ENCODE results near the gene EZR. TPM values are rescaled to one million over a fixed set of nuclear protein-coding genes. Genes with fewer than 3 reads are reported as not detected.

EZR gene
- total RNA-seq, 1 experiment from 2014 or later: 29.3 TPM

DNA sequence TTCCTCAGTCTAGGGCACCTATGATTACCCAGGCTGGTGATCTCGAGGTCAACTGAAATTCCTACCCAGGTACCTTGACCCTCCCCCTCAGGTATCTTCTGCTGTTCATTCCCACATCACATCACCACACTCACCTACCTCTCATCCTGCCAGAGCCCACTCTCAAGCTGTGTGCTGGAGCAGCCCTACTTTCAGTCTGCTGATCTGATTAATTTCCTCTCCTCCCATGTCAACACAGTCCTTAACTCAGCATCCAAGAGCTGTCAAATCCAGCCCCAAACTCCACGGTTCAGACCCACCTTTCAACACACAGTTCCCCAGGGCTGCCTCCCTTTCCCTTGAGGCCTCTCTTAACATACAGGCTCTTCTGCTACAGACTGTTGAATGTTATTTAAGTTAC lies 42.4 kb downstream of the EZR start:
- no peak for DNase-seq (ENCODE audit: low spot score)

DNA sequence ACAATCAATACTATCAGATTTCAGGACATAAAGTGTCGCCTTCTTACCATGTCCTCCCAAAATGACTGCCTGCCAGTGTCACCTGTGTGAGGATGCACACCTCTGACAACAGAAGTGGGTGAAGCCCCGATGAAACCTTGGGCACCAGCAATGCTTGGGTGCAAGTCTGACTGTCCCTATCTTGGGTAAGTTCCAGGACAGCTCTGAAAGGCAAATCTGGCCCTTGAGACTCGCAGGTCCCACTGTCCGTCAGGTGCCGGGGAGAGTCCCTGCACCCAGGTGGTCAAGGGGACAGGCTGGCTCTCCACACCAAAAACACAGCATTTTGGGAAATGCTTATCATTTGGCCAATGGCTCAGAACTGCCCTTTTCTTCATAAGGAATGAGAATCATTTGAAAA lies 43.3 kb downstream of the EZR start:
- DNase-seq (ENCODE audit: low spot score): no peak

DNA sequence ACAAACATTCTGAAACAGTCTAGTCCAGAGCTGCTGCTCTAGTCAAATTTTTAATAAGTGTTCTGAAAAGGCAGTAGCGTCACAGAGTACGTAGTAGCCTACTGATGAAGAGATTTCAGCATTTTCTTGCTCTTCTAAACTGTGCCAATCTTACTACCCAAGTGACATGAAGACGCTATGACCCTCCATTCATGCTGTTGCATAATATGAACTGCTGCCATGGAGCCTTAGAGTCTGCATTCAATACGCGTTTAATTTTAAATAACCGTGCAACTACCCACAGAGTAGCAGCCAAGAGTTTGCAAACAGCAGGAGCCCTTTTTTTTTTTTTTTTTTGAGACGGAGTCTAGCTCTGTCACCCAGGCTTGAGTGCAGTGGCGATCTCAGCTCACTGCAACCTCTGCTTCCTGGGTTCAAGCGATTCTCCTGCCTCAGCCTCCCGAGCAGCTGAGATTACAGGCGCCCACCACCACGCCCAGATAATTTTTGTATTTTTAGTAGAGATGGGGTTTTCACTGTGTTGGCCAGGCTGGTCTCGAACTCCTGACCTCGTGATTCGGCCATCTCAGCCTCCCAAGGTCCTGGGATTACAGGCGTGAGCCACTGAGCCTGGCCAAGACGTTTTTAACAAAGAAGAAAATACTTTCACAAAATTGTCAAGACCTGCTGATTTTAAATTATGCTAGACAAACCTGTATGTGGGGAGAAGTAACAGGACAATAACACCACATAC lies 44.3 kb downstream of the EZR start:
- DNase-seq (ENCODE audit: low spot score): no peak

DNA sequence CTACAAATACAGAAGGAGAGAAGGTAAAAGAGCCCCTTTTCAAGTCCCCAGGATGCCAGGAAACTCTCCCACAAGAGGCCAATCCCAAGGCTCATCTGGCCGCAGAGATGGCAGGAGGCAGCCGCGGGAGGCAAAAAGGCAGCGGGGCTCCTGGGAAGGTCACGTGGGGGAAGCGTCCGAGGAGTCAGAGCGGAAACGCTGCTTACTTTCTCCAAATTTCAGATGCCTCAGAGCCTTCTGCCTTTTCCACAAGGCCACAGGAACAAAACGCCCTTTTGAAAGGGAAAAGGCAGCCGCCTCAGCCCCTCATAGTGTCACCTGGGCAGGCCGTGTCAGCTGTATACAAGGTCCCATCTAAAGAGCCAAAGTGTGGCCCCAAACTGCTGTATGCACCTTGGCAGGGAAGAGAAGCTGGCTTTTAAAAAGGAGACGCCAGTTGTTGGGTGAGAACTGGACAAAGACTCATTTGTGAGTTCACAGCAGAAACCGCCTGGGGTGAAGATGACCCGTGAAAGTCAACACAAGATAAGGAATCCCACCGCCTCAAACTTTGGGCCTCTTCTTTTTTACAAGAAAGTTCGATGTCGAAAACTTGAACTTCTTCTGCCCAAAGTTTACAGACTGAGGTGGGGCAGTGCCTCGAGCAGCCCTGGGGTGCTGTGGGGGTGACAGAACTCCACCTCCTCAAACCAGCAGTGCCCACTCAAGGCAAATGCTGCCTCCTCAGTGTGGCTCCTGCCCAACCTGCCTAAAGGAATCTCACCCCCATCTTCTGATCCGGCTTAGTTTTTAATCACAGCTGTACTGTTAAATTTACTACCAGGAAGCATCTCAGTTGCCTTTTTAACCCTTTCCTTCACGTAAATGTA lies 45.4 kb downstream of the EZR start:
- DNase-seq (ENCODE audit: low spot score): no peak

DNA sequence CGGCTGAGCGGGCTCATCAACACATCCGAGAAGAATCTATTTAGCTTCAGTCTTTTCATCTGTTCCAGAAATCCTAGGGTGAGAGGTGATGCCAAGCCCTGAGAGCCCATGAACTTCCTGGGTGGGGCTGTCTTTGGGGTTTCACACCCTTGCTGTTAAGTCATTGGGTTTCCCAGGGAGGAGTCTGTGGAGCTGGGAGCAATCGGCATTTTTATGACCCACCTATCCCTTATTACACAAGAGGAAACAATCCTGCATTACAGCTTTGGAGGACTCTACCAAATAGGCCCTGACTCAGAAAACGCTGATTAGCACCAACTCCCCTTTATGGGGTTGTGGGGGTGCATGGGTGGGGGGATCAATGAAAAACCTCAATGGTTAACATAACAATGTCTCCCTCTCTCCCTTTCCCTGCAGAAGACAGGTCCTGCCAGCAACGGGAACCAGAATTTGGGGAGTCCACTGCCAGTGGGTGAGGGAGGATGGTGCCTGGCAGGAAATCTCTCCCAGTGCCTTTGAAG lies 46.3 kb downstream of the EZR start:
- DNase-seq (ENCODE audit: low spot score): no peak

DNA sequence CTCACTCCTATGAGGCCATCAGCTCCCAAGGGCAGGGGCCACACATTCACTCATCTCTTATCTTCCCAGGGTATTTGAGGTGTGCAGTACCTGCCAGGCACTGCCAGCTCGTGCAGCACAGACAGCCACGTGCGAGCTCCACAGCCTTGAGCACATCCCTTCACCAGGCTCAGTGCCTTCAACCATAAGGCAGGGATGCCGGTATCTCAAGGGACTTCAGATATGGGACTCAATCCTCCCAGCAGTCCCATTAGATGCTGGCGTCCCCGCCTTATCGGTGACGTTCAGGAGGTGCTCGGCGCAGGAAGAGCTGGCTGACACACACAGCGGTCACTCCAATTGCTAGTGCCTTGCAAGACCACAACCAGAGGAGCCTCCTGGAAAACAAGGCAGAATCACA lies 47.0 kb downstream of the EZR start:
- DNase-seq (ENCODE audit: low spot score): no peak

DNA sequence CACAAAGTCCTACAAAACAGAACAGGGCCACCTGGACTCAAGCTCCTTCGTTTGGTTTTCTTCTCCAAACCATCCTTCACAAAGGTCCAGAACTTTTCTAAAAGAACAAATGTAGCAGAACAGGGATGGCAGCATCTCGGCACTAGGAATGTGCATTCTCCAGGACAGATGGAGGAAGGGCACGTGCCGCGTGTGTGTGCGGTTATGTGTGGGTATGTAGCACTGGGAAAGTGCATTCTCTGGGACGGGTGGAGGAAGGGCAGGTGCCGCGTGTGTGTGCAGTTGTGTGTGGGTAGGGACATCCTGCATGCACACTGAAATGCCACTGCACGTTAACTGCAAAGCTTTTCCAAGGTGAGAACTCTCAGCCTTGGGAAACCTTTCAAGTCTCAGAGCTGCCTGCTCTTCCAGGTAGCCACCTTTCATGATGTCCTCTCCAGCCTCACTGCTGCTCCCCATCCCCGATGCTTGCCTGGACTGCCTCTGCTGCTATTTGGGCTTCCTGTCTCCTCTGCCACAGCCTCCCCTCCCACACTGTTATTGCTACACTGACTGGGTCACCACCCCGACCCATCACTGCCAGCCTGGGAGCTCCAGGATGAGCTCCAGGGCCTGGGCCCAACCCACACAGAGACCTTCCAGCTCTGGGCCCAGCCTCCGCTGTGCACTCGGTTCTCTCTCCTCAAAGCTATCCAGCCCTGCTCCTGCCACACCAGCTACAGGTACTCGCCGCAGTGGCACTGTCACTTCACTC lies 47.6 kb downstream of the EZR start:
- DNase-seq (ENCODE audit: low spot score): no peak

DNA sequence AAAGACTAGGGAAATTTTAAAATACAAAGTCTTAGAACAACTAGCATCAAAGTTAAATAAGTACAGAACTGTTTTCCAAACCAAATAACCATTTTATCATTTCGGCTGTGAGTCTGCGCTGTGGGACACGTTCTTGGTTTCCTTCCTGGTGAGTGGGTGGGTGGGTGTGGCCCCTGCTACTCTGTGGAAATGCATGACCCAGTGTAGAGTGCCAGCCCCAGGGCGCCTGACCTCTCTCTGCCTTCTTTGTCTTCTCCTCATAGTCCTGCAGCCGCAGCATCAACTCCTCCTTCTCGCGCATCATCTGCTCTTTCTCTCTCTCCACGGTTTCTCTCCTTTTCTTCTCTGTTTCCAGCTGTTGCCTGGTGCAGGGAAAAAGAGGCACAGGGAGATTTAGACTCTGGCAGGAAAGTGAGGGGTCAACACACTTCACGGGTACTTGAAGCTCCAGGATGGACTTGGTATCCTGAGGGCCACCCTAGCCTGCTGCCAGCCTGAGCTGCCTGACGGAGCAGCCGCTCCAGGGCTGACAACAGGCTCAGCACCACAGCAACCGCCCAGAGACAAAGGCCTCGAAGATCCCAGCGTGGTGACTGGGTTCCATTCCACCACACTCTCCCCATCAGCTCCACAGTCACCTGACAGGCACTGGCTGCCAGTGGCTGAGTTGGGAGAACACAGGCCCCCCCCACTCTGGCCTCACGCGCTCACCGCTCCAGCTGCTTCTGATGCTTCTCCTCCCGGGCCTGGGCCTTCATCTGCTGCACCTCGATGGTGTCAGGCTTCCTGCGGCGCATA lies 48.4 kb downstream of the EZR start:
- no peak for DNase-seq (ENCODE audit: low spot score)

DNA sequence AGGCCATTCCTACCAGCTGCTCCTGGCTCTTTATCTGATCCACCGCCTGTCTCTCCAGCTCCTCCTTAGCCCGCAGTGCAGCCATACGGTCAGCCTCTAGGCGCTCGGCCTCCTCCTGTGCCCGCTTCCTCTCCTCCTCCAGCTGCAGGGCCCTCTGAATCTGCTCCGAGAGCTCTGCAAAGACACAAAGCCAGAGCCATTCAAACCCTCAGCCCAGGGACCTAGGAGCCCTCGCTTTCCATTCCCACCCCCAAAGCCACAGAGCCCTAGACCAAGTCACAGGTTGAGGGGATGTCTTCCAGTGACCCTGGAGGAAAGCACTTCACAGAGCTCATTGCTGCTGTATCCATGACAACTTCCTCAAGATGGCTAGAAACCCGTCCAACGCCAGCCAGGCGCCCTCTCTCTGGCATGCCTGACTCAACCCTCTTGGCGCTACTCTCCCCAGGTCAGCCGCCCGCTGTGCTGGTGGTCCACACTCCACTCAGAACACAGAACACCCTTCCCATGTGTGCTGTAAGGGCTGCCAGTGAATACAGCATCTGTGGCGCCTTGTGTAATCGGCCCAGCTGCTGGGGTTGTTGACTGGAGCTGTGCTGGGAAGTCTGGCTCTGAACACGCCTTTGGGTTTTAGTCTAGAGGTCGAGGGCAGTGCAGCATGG lies 49.3 kb downstream of the EZR start:
- DNase-seq (ENCODE audit: low spot score): no peak

DNA sequence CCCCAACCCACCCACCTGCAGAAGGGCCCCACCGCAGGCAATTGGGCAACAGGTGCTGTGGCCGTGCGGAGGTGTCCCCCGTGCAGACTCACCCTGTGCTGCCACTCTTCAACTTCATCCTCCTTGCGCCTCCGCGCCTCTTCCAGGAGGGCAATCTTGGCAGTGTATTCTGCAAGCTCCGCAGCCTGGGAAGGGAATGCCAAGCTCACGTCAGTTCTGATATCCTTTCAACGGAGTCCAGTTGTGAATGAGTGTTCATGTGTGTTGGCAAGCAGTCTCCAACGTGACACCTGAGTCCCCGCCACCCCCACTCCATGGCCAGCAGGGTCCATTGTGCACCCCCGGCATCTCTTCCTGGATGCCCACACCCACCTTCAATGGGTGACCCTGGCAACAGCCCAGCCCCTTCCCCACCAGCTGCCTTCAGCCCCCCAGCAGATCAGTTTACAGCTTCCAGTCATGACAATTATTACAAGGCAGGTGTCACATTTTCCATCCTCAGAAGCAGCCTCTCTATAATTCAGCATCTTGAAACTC lies 49.9 kb downstream of the EZR start:
- no peak for DNase-seq (ENCODE audit: low spot score)

DNA sequence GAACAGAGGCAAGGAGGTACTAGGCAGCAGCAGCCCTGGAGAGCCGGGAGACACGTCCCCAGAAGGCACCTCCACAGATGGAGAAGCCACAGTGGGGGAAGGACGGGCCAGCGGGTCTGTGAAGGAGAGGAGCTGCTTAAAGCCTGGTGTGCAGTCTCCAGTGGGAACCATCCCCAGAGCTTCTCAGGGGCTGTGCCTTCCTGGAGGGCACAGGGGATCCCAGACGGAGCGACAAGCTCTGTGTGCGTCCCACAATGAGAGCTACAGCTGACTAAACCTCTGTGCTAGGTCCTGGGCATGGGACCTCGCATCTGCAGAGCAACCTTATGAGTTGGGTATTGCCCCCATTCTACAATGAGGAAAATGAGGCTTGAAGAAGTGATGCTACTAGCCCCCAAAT lies 50.7 kb downstream of the EZR start:
- DNase-seq (ENCODE audit: low spot score): no peak

DNA sequence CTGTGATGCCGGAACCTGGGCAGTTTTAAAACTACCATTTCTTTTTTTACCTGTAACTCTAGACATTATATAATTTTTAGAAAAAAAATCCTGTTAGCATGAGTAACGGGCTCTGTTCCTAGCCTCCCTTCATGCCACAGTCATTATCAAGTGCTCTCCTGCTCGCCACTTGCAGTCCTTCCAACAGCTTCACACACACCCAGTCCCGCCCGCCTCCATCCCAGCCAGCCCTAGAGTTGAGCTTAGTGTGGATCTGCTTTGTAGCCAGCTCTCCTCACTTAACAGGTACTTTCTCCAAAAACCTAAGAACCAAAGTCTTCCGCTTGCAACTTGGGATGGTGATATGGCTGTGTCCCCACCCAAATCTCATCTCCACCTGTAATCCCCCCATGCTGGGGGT lies 51.5 kb downstream of the EZR start:
- DNase-seq (ENCODE audit: low spot score): no peak

DNA sequence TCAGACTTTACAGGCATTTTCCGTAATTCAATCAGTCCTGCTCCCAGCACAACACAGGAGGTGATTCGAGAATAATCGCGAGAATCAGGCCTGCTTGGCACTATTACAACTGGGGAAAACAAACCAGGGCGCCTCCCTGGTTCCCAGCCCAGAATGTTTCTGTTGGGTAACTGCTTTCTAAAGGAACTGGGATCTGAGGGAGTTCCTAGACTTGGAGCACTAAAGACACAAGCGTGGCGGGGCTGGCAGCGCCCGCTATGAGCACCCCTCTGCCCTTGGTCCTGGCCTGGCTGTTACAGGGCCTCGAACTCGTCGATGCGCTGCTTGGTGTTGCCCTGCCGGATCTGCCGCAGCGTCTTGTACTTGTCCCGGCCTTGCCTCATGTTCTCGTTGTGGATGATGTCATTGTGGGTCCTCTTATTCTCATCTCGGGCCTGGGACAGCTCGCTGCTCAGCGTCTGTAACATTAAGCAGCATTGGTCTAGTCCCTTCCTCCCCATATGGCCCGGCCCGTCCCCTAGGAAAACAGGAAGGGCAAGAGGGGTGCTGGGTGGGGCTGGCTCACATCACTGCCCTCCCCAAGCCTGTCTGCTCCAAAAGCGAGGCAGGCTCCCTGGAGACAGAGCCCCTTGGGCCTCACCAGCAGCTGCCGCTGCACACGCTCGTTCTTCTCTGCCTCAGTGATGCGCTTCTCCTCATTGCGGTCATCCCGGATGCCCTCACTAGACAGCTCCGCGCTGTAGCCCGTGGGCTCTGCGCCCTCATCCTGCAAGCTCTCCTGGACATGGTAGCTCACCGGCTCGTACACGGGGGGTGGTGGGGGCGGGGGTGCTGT lies 52.3 kb downstream of the EZR start:
- no peak for DNase-seq (ENCODE audit: low spot score)

DNA sequence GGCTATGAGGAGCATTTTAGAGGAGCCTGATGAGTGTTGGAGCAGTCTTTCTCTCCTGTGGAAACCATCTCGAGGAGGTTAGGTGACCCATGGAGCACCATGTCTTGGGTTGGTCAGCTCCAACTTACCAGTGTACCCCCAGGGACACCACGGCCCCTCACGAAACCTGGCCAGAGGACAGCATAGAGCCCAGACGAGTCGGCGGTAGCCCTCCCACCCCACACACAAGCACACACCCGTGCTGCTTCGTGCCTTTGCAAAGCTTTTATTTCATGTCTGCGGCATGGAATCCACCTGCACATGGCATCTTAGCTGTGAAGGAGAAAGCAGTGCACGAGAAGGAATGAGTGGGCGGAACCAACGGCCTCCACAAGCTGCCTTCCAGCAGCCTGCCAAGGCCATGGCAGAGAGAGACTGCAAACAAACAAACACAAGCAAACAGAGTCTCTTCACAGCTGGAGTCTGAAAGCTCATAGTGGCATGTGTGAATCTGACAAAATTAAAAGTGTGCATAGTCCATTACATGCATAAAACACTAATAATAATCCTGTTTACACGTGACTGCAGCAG lies 53.6 kb downstream of the EZR start:
- no peak for DNase-seq (ENCODE audit: low spot score)

DNA sequence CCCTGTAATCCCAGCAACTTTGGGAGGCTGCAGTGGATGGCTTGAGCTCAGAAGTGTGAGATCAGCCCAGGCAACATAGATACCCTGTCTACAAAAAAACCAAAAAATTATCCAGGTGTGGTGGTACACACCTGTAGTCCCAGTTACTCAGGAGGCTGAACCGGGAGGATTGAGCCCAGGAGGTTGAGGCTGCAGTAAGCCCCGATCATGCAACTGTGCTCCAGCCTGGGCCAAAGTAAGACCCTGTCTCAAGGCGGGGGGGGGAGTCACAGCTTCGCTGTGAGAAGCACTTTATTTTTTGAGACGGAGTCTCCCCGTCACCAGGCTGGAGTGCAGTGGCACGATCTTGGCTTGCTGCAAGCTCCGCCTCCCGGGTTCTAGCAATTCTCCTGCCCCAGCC lies 54.2 kb downstream of the EZR start:
- no peak for DNase-seq (ENCODE audit: low spot score)

DNA sequence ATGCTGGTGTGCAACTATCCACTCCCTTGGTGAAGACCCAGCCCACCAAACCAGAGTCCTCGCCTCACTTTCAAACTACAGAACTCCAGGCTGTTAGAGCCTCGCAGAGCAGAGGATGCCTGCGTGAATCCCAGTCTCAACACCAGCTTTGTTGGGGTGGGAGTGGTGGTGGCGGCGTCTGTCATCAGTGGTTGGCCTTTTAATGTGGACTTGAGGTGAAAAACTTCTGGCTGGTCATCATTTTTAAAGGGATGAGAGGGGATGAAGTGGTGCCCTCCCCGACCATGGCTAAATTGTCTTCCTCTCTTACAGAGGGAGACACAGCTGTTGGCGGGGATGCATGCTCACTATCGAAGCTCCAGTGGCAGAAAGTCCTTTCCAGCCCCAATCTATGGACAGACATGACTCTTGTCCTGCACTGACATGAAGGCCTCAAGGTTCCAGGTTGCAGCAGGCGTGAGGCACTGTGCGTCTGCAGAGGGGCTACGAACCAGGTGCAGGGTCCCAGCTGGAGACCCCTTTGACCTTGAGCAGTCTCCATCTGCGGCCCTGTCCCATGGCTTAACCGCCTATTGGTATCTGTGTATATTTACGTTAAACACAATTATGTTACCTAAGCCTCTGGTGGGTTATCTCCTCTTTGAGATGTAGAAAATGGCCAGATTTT lies 54.9 kb downstream of the EZR start:
- no peak for DNase-seq (ENCODE audit: low spot score)

DNA sequence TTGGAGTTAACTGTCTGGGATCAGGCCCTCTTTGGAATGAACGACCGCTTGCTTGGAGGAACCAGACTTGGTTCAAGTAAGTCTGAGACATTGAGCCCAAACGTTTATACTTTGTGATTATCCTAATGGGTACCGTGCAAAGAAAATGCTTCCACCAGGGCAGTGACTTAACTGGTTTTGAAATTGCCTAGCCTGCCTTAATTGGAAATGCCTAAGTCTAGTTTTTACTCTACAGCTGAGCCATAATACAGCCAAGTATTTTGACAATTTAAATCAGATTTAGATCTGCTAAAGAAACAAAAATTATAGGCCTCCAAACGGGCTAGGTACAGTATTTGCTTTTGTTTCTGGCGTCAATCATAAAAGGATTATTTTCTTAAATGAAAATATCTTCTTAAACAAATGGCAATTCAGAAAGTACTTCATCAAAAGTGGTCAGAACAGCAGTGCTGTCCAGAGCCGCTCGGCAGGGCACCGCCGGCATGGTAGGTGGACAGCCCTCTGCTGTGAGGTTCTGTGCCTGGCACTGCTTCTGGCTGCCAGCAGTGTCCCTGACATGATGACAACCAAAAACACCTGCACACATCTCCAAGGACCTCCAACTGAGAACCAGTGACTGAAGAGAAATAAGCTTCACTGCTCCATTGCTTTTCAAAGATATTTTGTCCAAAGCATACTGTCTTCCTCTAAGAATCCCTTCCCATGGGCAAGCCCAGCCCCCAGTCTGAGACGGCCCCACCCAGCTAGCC lies 55.6 kb downstream of the EZR start:
- no peak for DNase-seq (ENCODE audit: low spot score)

DNA sequence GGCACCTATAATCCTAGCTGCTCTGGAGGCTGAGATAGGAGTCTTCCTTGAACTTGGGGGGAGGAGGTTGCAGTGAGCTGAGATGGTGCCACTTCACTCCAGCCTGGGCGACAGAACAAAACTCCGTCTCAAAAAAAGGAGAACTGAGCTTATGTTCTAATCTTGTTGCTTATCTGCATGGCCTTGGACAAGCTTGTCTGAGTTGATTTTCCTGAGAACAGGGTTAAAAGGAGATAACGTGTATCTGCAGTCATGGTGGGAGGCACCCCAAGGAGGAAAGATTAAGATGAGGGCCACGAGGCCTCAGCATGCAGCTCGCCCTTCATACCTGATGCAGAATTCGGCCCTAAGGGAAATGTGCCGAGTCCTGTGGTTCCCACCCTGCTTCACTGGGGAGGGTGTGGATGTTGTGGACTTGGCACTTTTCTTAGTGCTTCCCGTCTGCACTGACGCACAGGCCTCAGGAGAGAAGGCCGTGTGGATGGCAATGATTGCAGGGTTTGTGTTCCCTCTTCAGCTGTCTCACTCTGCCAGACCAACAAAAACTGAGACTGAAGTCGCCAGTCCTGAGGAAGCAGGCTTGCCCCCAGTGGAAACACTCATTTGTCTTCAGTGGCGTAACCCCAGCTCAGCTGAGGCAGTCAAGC lies 56.3 kb downstream of the EZR start:
- DNase-seq (ENCODE audit: low spot score): no peak
